C4-2B (cell line): ENCODE measurements around the gene HOPX.
A peak's percentile ranks its signal among the peaks of the same experiment; 100 is the strongest.

Experiments used
- H3K27ac ChIP-seq: fragments of 450-650 bp; 2 replicates; pipeline ENCODE4 v1.5.1; 2017
- CTCF ChIP-seq: fragments of 450-650 bp; conservative IDR thresholded peaks from 2 replicates; pipeline ENCODE4 v1.5.1; 2017; ENCODE audit warnings: mild to moderate bottlenecking
- ZFX ChIP-seq: fragments of 450-650 bp; IDR thresholded peaks from 2 replicates; pipeline ENCODE4 v1.6.1; 2017

Gene HOPX

GRCh38 chr4:56626420-56626819 lies 54.7 kb downstream of the HOPX start:
- TF ChIP-seq CTCF: no peak
- no peak for TF ChIP-seq ZFX
- no peak overlapping the region for H3K27ac ChIP-seq

GRCh38 chr4:56622176-56622575 lies 58.9 kb downstream of the HOPX start:
- peak overlapping the region; percentile 79 for H3K27ac ChIP-seq
- no peak for TF ChIP-seq ZFX
- TF ChIP-seq CTCF: no peak

GRCh38 chr4:56619816-56620215 lies 61.3 kb downstream of the HOPX start:
- no peak for TF ChIP-seq CTCF
- H3K27ac ChIP-seq: no peak overlapping the region

- TF ChIP-seq ZFX (no peak), CTCF (peak; percentile 28)
- no peak overlapping the region for H3K27ac ChIP-seq
These were observed 61.9 kb downstream of the HOPX start for GRCh38 chr4:56619160-56619559.

- TF ChIP-seq CTCF (no peak), ZFX (no peak)
- H3K27ac ChIP-seq: no peak overlapping the region
These were observed 62.4 kb downstream of the HOPX start for GRCh38 chr4:56618734-56619133.

GRCh38 chr4:56613101-56613862 lies 67.8 kb downstream of the HOPX start:
- TF ChIP-seq ZFX (no peak), CTCF (no peak)
- no peak overlapping the region for H3K27ac ChIP-seq

GRCh38 chr4:56612282-56612681 lies 68.8 kb downstream of the HOPX start:
- TF ChIP-seq ZFX (no peak), CTCF (no peak)
- no peak overlapping the region for H3K27ac ChIP-seq
